GM18867 (cell line): ENCODE data around the gene TMCC1.
A peak's percentile ranks its signal among the peaks of the same experiment; 100 is the strongest.
"Not testable (repeated sequence)": the region's sequence is repeated elsewhere in the genome, so short reads cannot be mapped to it uniquely, and the experiment has no call there.

Experiments
- ATAC-seq: cut with Tn5 transposase; IDR thresholded peaks from one replicate; pipeline ENCODE4 v1.9.1; 2021; ENCODE audit warnings: mild to moderate bottlenecking, moderate library complexity; ENCODE audit not compliant: unreplicated experiment

TMCC1 gene

GRCh38 chr3:129837065-129837642, 56.4 kb downstream of the TMCC1 start:
- no peak for ATAC-seq

DNA sequence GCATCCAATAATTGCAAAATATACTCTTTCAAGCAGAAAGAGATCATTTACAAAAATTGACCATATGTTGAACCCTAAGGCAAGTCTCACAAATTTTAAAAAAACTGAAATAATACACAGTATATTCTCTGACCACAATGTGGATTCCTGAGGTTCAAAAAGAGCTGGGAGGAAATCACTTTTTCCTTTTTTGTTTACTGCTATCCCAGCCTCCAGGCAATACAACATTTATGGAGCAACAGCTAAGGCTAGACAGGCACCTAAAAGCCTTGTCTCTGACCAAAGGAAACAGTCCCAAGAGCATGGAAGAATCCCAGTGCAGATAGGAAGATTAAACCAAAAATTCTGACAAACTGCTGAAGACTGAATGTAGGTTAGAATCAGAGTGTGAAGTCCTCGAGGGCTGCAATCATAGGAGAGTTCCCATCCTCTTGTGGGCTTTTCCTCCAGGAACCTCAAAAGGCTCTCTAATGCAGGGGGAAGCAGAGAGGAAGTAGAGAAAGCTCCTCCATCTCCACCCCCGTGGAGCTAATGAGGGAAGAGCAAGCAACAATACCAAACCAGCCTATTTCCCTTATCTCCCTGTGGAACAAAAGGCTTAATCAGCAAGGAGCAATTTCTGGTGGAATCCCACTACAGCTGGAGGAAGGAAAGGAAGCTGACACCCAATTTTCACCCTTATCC, 57.0 kb downstream of the TMCC1 start:
- ATAC-seq, result no peak

DNA sequence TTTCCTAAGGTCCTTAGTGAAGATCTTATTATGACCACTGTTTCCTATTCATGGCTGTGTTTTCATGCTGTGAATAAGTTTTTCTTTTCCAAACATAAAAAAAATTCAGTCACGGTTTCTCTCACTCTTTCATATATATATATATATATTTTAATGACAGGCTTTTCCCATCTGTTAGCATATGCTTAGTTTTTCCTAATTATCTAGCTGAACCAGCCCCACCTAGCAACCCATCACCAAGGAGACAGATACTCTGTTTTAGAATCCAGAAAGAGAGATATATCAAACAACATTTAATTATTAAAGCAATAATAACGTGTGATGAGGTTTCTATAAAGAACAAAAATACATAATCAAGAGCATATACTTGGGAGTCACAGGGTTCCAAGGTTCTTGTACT, 58.3 kb downstream of the TMCC1 start:
- ATAC-seq, result no peak

DNA sequence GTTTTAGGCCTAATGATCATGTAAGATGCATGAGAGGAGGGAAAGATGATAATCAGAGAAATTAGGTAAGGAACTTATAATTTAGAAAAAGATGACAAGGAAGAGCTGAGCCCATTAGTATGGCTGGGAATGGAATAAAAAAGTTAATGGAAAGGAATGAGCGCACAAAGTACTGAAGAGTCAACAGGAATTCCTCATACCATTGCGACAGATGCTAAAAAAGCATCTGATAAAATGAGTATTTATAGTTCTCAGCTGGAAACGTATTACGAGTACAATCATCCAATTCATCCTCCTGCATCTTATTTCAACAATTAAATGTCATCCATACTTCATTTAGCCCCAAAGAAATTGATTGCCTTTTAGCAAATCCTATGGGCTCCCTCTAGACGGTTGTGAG, 58.9 kb downstream of the TMCC1 start:
- no peak for ATAC-seq

DNA sequence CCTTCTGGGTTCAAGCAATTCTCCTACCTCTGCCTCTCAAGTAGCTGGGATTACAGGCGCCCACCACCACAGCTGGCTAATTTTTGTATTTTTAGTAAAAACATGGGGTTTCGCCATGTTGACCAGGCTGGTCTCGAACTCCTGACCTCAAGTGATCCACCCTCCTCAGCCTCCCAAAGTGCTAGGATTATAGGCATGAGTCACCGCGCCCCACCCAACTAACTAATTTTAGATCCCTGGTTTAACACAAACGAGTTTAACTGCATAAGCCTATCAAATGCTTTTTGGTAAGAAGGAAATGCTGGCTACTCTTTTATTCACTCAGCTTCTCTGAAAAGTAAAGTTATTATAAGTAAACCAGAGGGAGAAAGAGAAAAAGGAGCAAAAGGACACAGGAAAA, 61.6 kb downstream of the TMCC1 start:
- not testable (repeated sequence) for ATAC-seq

GRCh38 chr3:129831503-129831902, 62.0 kb downstream of the TMCC1 start:
- ATAC-seq, result no peak

GRCh38 chr3:129829640-129830039, 63.9 kb downstream of the TMCC1 start:
- ATAC-seq, result no peak

GRCh38 chr3:129827765-129828164, 65.7 kb downstream of the TMCC1 start:
- ATAC-seq, result peak; percentile 83

- peak; percentile 40 for ATAC-seq
These were observed 68.5 kb downstream of the TMCC1 start for GRCh38 chr3:129824926-129825541.

- ATAC-seq, result no peak
These were observed 70.8 kb downstream of the TMCC1 start for GRCh38 chr3:129822679-129823078.

DNA sequence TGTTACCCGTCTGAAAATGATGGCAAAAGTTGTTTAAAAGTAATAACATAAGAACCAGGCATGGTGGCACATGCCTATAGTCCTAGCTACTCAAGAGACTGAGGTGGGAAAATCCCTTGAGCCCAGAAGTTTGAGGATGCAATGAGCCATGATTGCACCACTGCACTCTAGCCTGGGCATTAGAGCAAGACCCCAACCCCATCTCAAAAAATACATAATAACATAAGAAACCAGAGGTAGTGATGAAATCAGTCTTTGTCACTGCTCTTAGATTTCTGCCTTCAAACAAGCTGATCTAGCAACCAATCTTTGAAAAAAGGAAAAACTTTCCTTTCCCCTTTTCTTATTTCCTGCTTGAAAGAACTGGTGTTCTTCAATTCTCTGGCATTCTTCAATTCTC, 71.3 kb downstream of the TMCC1 start:
- ATAC-seq, result no peak

GRCh38 chr3:129820587-129820986, 72.9 kb downstream of the TMCC1 start:
- ATAC-seq, result no peak

GRCh38 chr3:129812589-129812988, 80.9 kb downstream of the TMCC1 start:
- ATAC-seq, result no peak

- no peak for ATAC-seq
These were observed 84.2 kb downstream of the TMCC1 start for GRCh38 chr3:129809297-129809696.

DNA sequence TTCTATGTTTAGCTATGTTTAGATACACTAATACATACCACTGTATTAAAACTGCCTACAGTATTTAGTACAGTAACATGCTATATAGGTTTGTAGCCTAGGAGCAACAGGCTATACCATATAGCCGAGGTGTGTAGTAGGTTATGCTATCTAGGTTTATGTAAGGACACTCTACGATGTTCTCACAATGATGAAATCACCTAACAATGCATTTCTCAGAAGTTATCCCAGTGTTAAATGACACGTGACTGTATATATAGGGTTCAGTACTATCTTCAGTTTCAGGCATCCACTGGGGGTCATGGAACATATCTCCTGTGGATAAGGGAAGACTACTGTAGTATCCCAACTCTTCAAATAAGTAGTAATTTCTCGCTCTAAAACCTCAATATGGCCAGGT, 97.4 kb downstream of the TMCC1 start:
- ATAC-seq, result no peak

DNA sequence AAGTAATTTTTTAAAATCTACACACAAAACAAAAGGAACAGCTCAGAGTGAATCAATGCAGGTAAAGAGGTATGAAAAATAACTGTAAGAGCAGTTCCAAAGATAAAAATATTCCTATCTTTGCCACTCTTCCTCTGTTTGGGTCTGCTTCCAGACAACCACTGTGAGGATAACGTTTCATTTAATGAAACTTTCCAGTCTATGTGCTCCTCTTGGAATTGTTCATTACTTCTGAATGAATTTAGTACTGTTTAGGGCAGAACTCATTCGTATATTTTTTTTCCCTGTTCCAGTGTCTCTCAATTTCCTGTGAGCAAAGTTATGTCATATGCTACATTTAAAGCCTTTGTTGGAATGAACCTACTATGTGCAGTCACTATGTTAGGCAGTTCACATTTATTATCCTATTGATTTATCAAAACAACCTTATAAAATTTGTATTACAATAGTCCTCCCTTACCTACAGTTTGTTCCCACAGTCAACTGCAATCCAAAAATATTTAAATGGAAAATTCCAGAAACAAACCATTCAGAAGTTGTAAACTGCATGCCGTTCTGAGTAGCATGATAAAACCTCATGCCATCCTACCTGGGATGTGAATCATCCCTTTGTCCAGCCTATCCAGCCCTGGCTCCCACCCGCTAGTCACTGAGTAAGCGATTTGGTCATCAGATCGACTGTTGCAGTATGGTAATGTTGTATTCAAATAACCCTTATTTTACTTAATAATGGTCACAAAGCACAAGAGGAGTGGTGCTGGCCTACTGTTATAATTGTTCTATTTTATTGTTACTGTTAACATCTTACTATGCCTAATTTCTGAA, 98.1 kb downstream of the TMCC1 start:
- no peak for ATAC-seq

DNA sequence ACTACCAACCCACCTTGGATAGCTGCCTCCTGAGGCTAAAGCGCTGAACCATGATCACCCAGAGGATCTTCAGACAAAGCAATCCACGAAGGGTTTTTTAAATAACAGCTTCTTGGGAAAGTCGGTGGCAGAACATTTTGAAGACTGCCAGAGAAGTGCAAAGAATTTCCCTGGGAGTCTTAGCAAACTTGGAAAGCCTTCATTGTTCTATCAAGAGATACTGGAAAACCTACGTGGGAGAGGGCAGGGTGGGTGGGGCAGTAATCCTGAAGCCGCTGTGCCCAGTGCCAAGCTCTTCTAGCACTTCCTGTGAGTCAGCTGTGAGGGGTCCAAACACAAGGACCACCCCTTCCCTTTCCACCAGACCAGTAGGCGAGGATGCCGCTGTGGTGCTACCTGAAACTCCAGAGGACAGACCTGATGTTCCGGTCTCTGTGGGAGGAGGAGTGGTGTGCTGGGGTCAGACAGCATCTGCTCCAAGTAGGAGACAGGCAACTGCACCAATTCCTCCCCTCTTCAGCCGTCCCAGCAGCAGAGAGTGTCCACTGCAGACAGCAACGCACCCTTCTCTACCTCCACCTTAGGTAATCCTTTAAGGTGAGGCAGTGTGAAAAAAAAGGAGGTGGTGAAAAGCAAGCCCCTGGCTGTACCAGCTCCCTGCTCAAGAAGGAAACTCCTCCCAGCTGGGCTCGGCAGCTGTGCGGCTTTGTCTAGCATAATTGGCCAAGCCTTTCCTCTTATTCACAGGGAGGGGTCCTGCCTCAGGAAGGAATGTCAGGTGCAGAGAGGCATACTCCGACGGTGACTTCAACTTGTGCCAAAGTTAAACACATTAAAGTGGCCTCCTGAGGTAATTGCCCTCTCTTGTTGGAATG, 99.0 kb downstream of the TMCC1 start:
- no peak for ATAC-seq

DNA sequence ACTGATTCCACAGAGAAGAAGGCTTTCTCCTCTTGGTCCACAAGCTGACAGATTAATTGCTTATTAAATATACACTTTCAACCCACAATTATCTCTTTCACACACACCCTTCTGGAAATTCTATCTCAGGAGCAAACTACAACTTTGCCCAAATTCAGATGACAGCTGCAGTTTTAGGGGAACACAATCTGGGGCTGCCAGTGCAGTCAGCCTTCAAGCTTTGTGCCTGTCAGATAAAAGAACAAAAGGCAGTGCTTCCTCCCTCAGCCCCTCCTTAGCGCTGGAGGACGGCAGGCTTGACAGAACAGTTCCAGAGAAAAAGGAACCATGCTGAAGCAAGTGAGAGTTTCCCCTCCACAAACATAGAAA, 99.6 kb downstream of the TMCC1 start:
- ATAC-seq, result no peak

DNA sequence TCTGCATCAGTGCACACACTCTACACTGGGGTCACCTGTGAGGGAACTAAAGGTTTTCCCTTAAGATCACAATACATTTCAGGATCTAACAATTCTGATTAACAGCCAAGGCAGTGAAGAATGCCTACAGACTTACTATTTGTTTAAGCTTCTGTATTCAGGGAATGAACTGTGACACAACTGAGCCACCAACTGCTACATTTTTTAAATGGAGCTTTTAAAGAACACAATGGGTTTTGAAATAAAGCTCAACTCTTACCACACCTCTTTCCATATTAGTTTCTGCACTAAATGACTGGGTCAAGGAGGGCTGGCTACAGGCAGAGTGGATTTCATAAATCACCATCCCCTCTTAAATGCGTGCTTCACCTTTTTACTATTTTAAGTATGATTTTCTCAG, 100.2 kb downstream of the TMCC1 start:
- no peak for ATAC-seq

- no peak for ATAC-seq
These were observed 110.0 kb downstream of the TMCC1 start for GRCh38 chr3:129783470-129783869.

GRCh38 chr3:129778871-129779270, 114.6 kb downstream of the TMCC1 start:
- ATAC-seq, result no peak
